Stomach (tissue), 9 donors: ENCODE measurements around the gene PCDHGA2. TPM values are rescaled to one million over a fixed set of nuclear protein-coding genes. Genes with fewer than 3 reads are reported as not detected.
"Not testable (repeated sequence)": the region's sequence is repeated elsewhere in the genome, so short reads cannot be mapped to it uniquely, and the experiment has no call there.

Experiments
- DNase-seq, 2 donors: peaks; one replicate each; pipeline versions ENCODE4 v3.0.0 to v3.0.0-alpha.2; 2013 to 2019
- H3K27ac ChIP-seq, 5 donors: fragments of 200-600 bp in 4 of 5; sonication (generic) in 4 of 5; one replicate each; pipeline ENCODE4 v1.5.1; 2013 to 2019; ENCODE audit warnings: mild to moderate bottlenecking in 1 of 5, moderate library complexity in 1 of 5
- H3K27me3 ChIP-seq, 3 donors: fragments of 200-600 bp; sonication (generic); one replicate each; pipeline ENCODE4 v1.5.1; 2017 to 2019; ENCODE audit warnings: mixed run types in 1 of 3
- H3K36me3 ChIP-seq, 4 donors: fragments of 200-600 bp; sonication (generic); 1 replicate in 3 of 4; 2 replicates in 1 of 4; pipeline ENCODE4 v1.5.1; 2016 to 2019
- H3K4me1 ChIP-seq, 4 donors: fragments of 200-600 bp; sonication (generic); one replicate each; pipeline ENCODE4 v1.5.1; 2016 to 2019
- H3K4me3 ChIP-seq, 4 donors: fragments of 200-600 bp; sonication (generic) in 3 of 4; one replicate each; pipeline ENCODE4 v1.5.1; 2016 to 2019; ENCODE audit warnings: mild to moderate bottlenecking in 1 of 4
- H3K9me3 ChIP-seq, 4 donors: fragments of 200-600 bp; sonication (generic); one replicate each; pipeline ENCODE4 v1.5.1; 2016 to 2019
- CTCF ChIP-seq, 7 experiments: fragments of 450-650 bp in 4 of 7; fragments of 200-600 bp in 3 of 7; sonication (generic) in 3 of 7; IDR thresholded peaks; one replicate each; pipeline ENCODE4 v1.5.1; 2016 to 2019; ENCODE audit warnings: antibody characterized with exemption in 7 of 7, control low read depth in 2 of 7, mild to moderate bottlenecking in 1 of 7
- EP300 ChIP-seq: sonication (generic); formaldehyde crosslinking; IDR thresholded peaks from one replicate; pipeline ENCODE4 v1.6.1; 2017; ENCODE audit warnings: antibody characterized with exemption
- POLR2A ChIP-seq, 4 donors: fragments of 450-650 bp; IDR thresholded peaks; one replicate each; pipeline ENCODE4 v1.6.1; 2016; ENCODE audit warnings: antibody characterized with exemption in 4 of 4, control low read depth in 2 of 4, mild to moderate bottlenecking in 1 of 4, moderate library complexity in 1 of 4
- POLR2AphosphoS5 ChIP-seq, 3 donors: sonication (generic); formaldehyde crosslinking; IDR thresholded peaks; one replicate each; pipeline ENCODE4 v1.6.1; 2016; ENCODE audit warnings: antibody characterized with exemption in 3 of 3
- WGBS, 5 donors: extraction: QIAGEN DNeasy Blood & Tissue Kit in 3 of 5; methylation state at CpG; one replicate each; pipeline versions ENCODE4 v1.1.5 to v1.1.7; 2013 to 2018; 5-methylcytosine and 5-hydroxymethylcytosine counted together
- intact Hi-C: fragments of 100-400 bp; cut with DNase I; formaldehyde crosslinking; loops from one replicate; pipeline ENCODE4 v1.15.1; 2023; ENCODE audit warnings: low total_unique reads
- polyA plus RNA-seq, 3 donors: library from polyadenylated mRNA; stranded (reverse); fragments of 200-250 nt; gene quantifications; one replicate each; pipeline ENCODE4 v1.2.3, GENCODE V29; 2013
- total RNA-seq, 5 donors: library from RNA; depleted of rRNA; stranded (reverse); fragments of >200 nt; gene quantifications; one replicate each; pipeline versions ENCODE4 v1.1.0 to v1.2.3, GENCODE V29; 2014 to 2016
- donor health status: healthy with polysubstance abuse.
- donor health status: Bipolar disorder and iron deficiency.
- donor health status: healthy.

The PCDHGA2 gene
- total and polyA plus RNA-seq, 8 donors, result 0.06 to 3.5 (median 1.3) TPM

- TF ChIP-seq EP300, result no peak
- no peak for TF ChIP-seq POLR2AphosphoS5 (IDR thresholded peaks at IDR 0.05)
- no peak for TF ChIP-seq CTCF (IDR thresholded peaks at IDR 0.05)
- no peak for TF ChIP-seq POLR2A (IDR thresholded peaks at IDR 0.05)
- no peaks in the 10 kb centered on the region for H3K4me1 ChIP-seq
- no peaks in the 10 kb centered on the region for H3K27me3 ChIP-seq
- intact Hi-C loops, result no loop called here
- H3K9me3 ChIP-seq, result peaks cover 60 to 100% (median 99%) of the 10 kb centered on the region in 4 donors
- H3K36me3 ChIP-seq, result peaks cover 5 to 81% (median 43%) of the 10 kb centered on the region in 4 donors
- no peak for DNase-seq
- H3K4me3 ChIP-seq, result no peak overlapping the region
- no peak overlapping the region for H3K27ac ChIP-seq
Measured at GRCh38 chr5:141313711-141314110, 24.8 kb upstream of the PCDHGA2 start.

- Histone ChIP-seq H3K4me1 (peaks cover 0 to 12% (median 8%) of the 10 kb centered on the region in 4 donors), H3K9me3 (peaks cover 75 to 93% (median 85%) of the 10 kb centered on the region in 4 donors), H3K36me3 (peaks cover 14 to 78% (median 54%) of the 10 kb centered on the region in 4 donors)
- DNase-seq, intact Hi-C loops, H3K27ac ChIP-seq, H3K4me3 ChIP-seq, H3K27me3 ChIP-seq: not testable (repeated sequence)
- 85 to 93% (median 89%) methylated on average over 4 of the region's 4 CpGs for WGBS, 5 donors
Measured at GRCh38 chr5:141316963-141317362, 21.6 kb upstream of the PCDHGA2 start.

- Histone ChIP-seq H3K27me3 (no peaks in the 10 kb centered on the region), H3K4me3 (peak overlapping the region in 2 of 4 donors; percentile 63 to 67), H3K27ac (no peak overlapping the region), H3K36me3 (peaks cover 14 to 56% (median 48%) of the 10 kb centered on the region in 4 donors), H3K4me1 (peaks cover 0 to 12% (median 8%) of the 10 kb centered on the region in 4 donors), H3K9me3 (peaks cover 59 to 93% (median 78%) of the 10 kb centered on the region in 4 donors)
- intact Hi-C loops, result no loop called here
- no peak for DNase-seq
- TF ChIP-seq POLR2A (IDR thresholded peaks at IDR 0.05), result no peak
- no peak for TF ChIP-seq POLR2AphosphoS5 (IDR thresholded peaks at IDR 0.05)
- TF ChIP-seq CTCF (IDR thresholded peaks at IDR 0.05), result no peak
- TF ChIP-seq EP300, result no peak
- WGBS, 5 donors, result 97 to 99% (median 98%) methylated on average over 6 of the region's 6 CpGs
Measured at GRCh38 chr5:141319202-141319601, 19.4 kb upstream of the PCDHGA2 start.

GRCh38 chr5:141319699-141320098 is 18.9 kb upstream of the PCDHGA2 start:
- Histone ChIP-seq H3K4me1 (peaks cover 0 to 12% (median 8%) of the 10 kb centered on the region in 4 donors), H3K27ac (peak overlapping the region in 2 of 5 donors; percentile 92 to 95), H3K9me3 (peaks cover 59 to 91% (median 75%) of the 10 kb centered on the region in 4 donors), H3K36me3 (peaks cover 14 to 52% (median 48%) of the 10 kb centered on the region in 4 donors), H3K27me3 (no peaks in the 10 kb centered on the region), H3K4me3 (peak overlapping the region; percentile 63 to 82 (median 72))
- DNase-seq, result no peak
- 70 to 79% (median 76%) methylated on average over 5 of the region's 5 CpGs for WGBS, 5 donors
- TF ChIP-seq CTCF (IDR thresholded peaks at IDR 0.05) (no peak), POLR2A (IDR thresholded peaks at IDR 0.05) (no peak), POLR2AphosphoS5 (IDR thresholded peaks at IDR 0.05) (no peak), EP300 (no peak)
- intact Hi-C loops, result loop anchor here (10.0 kb wide), 1 partner anchor 215 kb away; no protein-coding TSS in a partner anchor
